Endometrium (tissue), 2 donors: ENCODE data around the gene SS18.
A peak's percentile ranks its signal among the peaks of the same experiment; 100 is the strongest.
"Not testable (repeated sequence)": the region's sequence is repeated elsewhere in the genome, so short reads cannot be mapped to it uniquely, and the experiment has no call there.

Experiments
- FAIRE-seq: peaks from 2 replicates; lab custom pipeline; 2012; peaks lifted over from hg19 to GRCh38; lab: Jason Lieb, UNC
- donor health status: control.
- donor health status: control.

The SS18 gene, protein sequence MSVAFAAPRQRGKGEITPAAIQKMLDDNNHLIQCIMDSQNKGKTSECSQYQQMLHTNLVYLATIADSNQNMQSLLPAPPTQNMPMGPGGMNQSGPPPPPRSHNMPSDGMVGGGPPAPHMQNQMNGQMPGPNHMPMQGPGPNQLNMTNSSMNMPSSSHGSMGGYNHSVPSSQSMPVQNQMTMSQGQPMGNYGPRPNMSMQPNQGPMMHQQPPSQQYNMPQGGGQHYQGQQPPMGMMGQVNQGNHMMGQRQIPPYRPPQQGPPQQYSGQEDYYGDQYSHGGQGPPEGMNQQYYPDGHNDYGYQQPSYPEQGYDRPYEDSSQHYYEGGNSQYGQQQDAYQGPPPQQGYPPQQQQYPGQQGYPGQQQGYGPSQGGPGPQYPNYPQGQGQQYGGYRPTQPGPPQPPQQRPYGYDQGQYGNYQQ

DNA sequence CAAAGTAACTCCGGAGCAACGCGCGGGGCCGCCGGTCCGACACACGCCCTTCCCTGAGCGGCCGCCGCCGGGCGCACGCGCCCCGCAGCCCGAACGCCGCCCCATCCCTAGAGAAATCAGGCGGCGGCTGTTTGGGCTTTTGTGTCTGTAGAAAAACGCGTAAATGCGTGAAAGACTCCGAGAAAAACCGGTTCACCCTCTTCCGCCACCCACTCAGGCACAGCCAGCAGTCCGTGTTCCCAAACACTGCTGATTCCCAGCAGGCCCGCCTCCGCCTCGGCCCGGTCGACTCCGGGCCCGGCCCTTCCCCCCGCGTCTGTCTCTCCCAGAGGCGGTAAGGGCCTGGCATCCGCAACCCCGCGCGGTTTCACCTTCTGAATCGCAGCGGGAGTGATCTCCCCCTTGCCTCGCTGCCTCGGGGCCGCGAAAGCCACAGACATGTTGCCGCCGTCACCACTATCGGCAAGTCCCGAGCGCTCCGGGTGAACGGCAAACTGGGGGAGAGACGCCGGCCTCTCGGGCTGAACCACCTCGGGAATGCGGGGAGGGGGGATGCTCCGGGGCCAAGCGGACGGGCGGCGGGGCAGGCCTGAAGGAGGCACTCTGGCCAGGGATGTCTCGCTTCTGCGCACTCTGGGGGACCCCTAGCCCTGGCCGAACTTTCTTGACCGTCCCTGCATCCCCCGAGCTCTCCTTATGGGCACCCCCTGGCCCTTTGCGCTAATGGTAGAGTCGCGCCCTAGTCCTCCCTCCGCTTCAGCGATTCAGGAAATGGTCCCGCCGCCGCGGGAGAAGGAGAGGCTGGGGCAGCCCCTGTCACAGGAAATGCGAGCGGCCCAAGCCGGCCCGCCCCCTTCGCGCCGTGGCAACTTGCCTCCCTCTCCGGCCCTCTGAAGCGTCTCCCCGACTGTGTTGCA, at the start of gene SS18:
Gene SS18, minus strand, starts transcription at position 484 of the 917 bp plus-strand sequence. Its CDS starts 44 bp downstream, at position 440.
- FAIRE-seq: peak; percentile 62

DNA sequence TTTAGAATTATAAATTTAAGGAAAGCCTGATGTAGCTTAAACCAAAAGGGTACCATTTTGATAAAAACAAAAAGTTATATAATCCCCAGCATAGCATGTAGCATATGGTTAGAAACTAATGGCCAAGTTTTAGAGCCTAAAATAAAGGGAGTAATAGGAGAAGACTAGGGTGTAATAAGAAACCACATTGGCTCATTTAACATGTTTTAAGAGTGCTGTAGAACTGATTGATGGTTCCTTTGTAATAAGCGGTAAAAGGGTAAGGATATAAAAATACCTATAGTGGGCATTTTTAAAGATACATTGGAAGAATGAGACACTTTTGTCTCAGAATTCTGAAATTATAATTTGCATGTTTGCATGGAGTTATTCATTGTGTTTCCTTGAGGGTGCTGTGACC, 45.1 kb upstream of the SS18 start:
- FAIRE-seq: no peak

DNA sequence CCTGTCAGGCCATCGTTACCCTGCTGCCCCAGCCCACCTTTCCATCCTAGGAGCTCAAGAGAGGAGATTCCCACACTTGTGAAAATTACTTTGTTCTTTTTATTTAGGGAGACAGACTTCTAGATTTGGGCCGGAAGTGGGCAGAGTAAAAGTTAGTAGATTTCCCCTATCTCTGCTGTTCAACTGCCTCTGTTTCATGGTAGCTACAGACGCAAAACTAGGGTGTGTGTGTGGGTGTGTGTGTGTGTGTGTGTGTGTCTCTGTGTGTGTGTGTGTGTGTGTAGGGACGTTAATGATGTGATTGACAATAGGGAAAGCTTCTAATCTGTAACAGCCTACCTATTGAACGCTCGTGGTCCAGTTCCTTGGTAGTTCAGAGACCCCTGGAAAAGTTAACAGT, 43.7 kb upstream of the SS18 start:
- no peak for FAIRE-seq

DNA sequence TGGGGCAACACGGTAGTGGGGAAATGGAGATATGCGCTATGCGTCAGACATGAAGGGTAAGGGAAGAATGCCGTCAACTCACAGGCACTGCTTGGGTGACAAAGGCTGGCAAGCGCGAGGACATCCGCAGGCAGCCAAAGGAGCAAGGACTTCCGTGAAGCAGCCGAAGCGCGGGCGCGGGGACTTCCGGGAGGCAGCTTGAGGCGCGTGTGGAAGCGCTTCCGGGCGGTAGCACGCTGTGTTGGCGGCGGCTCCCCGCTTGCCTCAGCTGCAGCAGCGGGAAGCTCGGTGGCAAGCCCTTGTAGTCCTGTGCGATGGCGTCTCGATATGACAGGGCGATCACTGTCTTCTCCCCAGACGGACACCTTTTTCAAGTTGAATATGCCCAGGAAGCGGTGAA, 43.2 kb upstream of the SS18 start, which contains the start of gene PSMA8:
Gene PSMA8, plus strand, starts transcription at position 218 of the 400 bp plus-strand sequence. Its CDS starts 97 bp downstream, at position 315.
- FAIRE-seq: no peak

DNA sequence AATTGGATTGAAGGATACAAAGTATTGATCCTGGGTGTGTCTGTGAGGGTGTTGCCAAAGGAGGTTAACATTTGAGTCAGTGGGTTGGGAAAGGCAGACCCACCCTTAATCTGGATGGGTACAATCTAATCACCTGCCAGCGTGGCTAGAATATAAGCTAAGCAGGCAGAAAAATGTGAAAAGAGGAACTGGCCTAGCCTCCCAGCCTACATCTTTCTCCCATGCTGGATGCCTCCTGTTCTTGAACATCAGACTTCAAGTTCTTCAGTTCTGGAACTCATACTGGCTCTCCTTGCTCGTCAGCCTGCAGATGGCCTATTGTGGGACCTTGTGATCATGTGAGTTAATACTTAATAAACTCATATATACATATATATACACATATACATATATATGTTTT, 37.8 kb upstream of the SS18 start:
- FAIRE-seq: not testable (repeated sequence)

DNA sequence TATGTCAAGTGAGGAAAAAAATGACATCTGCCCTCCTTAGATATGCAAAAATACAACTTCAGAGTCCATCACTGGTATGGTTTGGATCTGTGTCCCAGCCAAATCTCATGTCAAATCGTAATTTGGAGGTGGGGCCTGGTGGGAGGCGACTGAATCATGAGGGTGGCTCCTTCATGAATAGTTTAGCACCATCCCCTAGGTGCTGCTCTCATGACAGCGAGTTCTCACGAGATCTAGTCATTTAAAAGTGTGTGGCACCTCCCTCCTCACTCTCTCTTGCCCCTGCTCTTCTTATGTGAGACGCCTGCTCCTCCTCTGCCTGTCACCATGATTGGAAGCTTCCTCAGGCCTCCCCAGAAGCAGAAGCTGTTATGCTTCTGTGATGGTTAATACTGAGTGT, 37.4 kb upstream of the SS18 start:
- no peak for FAIRE-seq

DNA sequence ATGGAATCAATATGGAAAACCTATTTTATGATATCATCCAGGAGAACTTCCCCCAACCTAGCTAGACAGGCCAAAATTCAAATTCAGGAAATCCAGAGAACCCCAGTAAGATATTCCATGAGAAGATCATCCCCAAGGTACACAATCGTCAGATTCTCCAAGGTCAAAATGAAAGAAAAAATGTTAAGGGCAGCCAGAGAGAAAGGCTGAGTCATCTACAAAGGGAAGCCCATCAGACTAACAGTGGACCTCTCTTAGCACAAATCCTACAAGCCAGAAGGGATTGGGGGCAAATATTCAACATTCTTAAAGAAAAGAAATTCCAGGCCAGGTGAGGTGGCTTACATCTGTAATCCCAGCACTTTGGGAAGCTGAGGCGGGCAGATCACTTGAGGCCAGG, 31.6 kb upstream of the SS18 start:
- not testable (repeated sequence) for FAIRE-seq

DNA sequence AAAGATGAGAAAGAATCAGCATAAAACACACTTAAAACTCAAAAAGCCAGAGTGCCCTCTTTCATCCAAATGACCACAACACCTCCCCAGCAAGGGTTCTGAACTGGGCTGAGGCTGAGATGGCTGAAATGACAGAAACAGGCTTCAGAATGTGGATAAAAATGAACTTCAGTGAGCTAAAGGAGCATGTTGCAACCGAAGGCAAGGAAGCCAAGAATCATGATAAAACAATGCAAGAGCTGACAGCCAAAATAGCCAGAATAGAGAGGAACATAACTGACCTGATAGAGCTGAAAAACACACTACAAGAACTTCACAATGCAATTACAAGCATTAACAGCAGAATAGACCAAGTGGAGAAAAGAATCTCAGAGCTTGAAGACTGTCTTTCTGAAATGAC, 31.1 kb upstream of the SS18 start:
- no peak for FAIRE-seq

DNA sequence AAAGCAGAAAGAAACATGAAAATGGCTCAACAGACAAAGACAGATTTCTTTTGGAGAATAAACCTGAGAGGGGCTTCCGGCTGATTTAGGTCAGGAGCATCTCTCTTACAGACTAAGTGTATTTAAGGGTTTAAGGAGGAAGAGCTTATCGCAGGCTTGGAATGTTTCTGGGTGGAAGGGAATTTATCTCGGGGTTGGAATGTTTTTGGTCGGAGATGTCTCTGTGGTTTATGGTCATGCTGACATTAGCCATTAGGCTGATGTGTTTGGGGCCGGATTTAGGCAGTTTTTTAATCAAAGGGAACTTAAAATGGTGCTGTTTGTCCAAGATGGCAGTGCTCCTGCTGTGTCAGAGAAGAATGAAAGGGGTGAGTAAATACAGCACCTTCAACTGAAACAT, 28.8 kb upstream of the SS18 start:
- FAIRE-seq: no peak

DNA sequence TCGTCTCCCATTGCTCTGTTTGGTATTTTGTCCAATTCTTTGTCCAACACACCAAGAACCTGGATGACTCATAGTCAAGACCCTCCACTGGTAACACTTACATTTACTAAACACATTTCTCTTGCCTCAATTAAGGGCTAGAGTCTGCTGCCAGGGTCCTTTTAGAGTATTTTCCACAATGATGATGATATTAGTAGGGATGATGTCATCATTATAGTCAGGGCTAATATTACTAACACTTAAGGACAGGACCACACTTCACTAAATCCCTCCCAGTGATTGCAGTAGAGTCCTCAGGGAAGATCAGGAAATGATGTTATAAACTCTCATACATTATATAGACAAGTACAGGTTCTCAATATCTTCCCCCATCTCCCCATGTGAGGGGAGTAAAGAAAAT, 13.6 kb upstream of the SS18 start:
- FAIRE-seq: no peak

DNA sequence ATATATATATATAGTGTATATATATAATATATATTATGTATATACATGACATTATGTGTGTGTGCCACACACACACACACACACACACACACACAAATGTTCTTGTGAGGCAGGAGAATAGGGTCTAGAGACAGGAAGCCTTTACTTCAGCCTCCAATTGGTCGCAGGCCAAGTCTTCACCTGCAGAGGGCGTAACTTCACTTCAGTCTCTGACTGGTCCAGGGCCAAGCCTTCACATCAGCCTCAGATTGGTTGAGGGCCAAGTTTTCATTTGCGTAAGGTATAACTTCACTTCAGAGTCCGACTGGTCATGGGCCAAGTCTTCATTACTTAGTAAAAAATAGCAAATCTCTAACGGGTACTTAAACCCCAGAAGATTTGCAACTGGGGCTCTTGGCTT, 13.2 kb upstream of the SS18 start:
- no peak for FAIRE-seq

DNA sequence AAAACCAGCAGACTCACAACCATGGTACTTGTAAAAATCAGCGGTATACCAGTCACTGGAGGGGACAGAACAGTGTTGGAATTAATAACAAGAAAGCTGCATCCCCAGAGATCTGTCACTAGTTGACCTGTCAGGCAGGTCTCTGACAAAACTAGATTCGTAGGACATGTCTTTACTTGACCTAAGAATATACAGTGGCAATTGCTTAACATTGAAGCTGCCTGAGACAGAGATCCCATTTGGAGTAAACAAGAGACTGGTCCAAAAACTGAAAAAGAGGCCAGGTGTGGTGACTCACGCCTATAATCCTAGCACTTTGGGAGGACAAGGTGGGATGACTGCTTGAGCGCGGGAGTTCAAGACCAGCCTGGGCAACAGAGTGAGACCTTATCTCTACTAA, 7.2 kb upstream of the SS18 start:
- FAIRE-seq: no peak

DNA sequence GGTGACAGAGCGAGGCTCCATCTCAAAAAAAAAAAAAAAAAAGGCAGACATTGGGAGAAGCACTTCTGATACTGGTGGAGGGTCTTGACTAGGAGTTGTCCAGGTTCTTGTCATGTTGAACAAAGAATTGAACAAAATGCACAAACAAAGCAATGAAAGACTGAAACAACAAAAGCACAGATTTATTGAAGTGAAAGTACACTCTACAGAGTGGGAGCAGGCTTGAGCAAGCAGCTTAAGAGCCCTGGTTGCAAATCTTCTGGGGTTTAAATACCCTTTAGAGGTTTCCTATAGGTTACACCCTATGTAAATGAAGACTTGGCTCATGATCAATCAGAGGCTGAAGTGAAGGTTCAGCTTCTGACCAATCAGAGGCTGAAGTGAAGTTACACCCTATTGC, 6.4 kb upstream of the SS18 start:
- FAIRE-seq: no peak

DNA sequence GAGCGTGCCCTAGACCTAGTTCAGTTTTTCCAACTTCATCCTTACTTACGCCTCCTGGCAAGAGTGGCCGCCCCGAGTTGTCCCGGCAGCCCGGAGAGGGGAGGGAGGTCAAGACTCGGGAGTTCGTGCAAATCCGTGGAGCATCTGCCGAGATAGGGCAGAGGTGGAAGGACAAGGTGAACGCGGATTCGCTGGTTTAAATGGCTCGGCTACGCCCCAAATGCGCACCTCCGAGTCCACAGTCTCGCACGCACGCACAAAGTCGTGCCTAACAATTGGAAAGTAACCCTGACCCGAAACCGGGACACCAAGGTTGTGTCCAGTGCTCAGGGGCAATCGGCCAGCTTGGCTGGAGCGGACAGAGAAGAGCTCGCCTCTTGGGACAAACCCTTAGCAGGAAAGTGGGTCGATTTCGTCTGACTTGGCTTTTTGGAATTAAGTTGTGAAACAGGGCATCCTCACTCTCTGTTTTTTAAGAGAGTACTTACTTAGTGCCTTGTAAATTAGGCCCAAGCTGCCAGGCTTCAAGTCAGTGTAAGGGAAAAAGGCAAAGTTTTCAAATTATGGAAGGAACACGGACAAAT, 726 bp upstream of the SS18 start:
- no peak for FAIRE-seq

DNA sequence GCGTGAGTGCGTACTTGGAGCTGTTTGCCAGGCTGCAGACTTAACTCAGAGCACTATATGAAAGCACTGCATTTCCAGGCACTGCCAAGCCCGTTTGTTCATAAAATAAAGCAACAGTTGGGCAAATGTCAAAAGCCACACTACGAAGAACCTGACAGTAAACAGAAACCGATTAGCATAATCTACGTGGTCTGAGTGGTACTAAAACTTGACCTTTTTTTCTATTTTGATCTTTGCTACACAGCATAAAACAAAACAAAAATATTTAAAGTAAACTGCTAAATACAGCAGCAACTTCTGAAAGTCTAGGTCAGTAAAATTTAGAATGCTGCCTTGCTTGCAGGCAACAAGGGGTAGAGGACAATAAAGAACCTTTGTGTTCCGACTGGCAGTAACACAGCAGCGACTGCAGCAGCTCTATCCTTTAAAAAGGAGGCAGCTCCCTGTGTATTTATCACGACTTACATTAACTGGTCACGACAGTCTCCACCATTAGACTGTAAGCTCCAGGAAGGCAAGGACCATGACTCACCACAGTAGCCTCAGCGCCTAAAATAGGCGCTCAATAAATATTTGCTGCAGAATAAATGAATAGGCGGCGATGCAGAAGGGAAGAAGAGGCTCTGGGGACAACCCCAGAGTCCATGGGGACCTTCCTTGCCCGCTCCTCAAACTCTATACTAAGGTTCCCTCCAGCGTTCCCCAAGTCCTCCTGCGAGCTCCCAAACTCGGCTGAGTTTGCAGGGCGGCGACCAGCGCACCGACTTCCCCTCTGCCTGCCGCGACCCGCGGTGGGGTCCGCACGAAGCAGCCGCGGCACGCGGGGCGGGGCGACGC, 902 bp downstream of the SS18 start:
- no peak for FAIRE-seq

DNA sequence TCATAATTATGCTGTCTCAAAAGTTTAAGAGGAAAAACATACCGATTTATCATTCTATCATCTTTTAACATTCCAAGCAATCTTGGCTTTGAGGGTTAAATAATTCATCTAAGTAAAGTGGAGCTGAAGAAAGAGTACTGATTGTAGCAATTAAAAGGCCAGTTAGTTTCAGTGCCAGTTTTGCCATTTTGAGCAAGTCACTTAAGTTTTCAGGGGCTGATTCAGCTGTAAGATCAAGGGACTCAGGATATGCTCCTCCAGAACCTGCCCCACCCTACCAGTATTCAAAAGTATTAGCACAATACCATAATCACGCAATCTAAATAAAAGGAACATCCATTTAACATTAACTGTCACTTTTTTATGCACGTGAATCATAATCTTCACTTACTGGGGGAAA, 1.9 kb downstream of the SS18 start:
- no peak for FAIRE-seq

DNA sequence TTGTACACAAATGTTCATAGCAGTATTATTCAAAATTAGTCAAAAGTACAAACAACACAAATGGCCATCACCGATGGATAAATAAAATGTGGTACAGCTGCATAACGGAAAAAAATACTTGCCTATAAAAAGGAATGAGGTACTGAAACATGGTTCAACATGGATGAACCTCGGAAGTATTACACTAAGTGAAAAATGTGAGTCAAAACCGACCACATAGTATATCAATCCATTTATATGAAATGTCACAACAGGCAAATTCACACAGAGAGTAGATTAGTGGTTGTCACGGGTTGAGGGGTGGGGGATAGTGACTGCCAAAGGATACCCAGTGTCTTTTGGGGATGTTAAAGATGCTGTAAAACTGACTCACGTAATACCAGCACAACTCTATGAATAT, 3.5 kb downstream of the SS18 start:
- FAIRE-seq: no peak

DNA sequence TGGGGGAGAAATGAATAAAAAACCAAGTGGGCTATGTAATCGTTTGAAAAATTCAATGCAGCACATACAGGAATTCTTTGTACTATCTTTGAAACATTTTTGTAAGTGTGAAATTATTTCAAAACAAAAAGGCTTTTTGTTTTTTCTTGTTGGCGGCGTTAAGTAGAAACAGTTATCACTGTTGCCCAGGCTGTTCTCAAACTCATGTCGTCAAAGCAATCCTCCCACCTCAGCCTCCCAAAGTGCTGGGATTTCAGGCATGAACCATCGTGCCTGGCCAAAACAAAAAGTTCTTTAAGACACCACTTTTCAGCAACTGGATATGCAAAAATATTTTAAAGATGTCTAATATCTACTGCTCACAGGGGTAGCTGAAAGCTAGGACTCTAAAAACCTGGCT, 5.4 kb downstream of the SS18 start:
- FAIRE-seq: no peak

DNA sequence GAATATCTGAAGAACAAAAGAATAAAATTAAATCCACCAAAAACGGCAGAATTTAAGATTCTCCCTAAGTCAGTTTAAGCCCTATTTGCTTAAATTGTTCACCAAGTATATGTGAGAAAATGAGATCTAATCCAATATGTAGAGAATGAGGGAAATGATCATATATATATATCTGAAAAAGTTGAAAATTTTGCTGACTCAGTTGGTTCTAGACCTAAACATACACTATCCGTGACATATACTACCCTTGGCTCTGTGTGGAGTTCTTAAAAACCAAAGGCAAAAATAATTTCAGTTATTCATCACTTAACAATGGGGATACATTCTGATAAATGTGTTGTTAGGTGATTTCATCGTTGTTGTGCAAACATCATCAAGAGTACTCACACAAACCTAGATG, 7.3 kb downstream of the SS18 start:
- FAIRE-seq: no peak

DNA sequence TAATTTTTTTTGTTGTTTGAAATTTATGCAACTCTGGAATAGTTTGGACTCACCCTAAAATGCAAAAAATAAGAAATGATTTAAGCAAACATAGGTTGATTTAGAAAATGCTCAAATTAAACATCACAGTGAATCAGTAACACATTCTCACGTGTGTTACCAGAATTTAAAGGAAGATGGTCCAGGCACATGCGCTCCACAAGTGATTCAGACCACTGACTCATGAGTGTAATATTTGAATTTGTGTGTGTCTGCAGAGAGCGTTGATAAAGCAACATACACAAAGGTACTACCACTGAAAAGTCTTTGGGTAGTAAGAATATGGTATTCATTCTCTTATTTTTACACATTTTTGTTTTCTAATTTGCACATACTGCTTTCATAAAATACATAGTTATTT, 7.9 kb downstream of the SS18 start:
- FAIRE-seq: no peak

DNA sequence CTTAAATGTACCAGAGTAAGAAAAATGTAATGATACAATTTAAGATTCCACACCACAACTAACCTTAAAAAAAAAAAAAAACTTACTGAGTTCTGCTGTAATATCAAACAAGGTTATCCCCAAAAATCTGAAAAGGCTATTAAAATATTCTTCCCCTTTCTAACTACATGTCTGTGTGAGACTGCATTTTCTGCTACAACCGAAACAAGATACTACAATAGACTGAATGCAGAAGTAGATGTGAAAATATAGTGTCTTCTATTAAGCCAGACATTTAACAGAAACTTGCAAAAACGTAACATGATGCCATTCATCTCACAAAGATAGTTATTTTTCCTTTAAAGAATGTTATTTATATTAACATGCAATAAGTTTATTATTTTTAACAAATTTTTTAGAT, 16.2 kb downstream of the SS18 start:
- peak; percentile 89 for FAIRE-seq

DNA sequence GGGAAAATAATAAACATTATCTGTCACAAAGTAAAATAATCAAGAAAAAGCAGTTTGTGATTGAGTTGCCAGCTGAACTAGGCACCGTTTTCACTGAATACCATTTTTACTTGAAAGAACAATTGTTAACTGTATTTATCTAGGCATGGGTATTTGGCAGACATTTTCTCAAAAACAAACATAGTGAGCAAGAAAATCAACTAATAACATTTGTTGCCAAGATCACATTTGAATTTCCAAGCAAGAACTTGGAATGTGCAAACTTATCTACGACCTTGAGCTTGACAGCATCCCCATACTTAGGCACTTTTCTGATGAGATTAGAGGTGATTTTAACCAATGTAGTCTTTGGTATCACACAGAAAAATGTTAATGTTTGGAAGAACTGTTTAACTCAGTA, 16.7 kb downstream of the SS18 start:
- FAIRE-seq: no peak
